SK-N-MC (cell line): Measurements from ENCODE around the gene ANK3.

Experiments
- EZH2 ChIP-seq: fragments of 200-600 bp; sonication (generic); IDR thresholded peaks from one replicate; pipeline ENCODE4 v1.6.1; 2017; ENCODE audit warnings: antibody characterized with exemption
- POLR2AphosphoS5 ChIP-seq: IDR thresholded peaks from 2 replicates; pipeline ENCODE4 v1.6.1; 2012; ENCODE audit warnings: mild to moderate bottlenecking, low read depth, low read length, borderline replicate concordance

- TF ChIP-seq EZH2 (no peak), POLR2AphosphoS5 (no peak)
Measured at GRCh38 chr10:60433684-60434083, 44.0 kb upstream of the ANK3 start.
